Esophagus squamous epithelium (tissue), 5 donors: ENCODE measurements around the gene CARMIL1. TPM values are rescaled to one million over a fixed set of nuclear protein-coding genes. Genes with fewer than 3 reads are reported as not detected.

Source experiments
- DNase-seq: peaks from one replicate; lab custom pipeline; 2025; lab: John Stamatoyannopoulos, UW
- H3K27ac ChIP-seq, 4 donors: fragments of 200-600 bp; sonication (generic); one replicate each; pipeline ENCODE4 v1.5.1; 2016 to 2019; ENCODE audit warnings: mild to moderate bottlenecking in 1 of 4
- H3K27me3 ChIP-seq, 4 donors: fragments of 200-600 bp; sonication (generic); 1 replicate in 3 of 4; 2 replicates in 1 of 4; pipeline versions ENCODE4 v1.5.1 to v1.6.0; 2017 to 2021; ENCODE audit warnings: antibody characterized with exemption in 1 of 4
- H3K36me3 ChIP-seq, 3 donors: fragments of 200-600 bp; sonication (generic); one replicate each; pipeline ENCODE4 v1.5.1; 2016 to 2019
- H3K4me1 ChIP-seq, 3 donors: fragments of 200-600 bp; sonication (generic); one replicate each; pipeline ENCODE4 v1.5.1; 2017 to 2019
- H3K4me3 ChIP-seq, 4 donors: fragments of 200-600 bp; sonication (generic); 1 replicate in 3 of 4; 2 replicates in 1 of 4; pipeline ENCODE4 v1.5.1; 2016 to 2019; ENCODE audit warnings: mild to moderate bottlenecking in 2 of 4, moderate library complexity in 1 of 4
- H3K9me3 ChIP-seq, 3 donors: fragments of 200-600 bp; sonication (generic); one replicate each; pipeline ENCODE4 v1.5.1; 2016 to 2019
- CTCF ChIP-seq, 6 experiments: fragments of 450-650 bp in 4 of 6; fragments of 200-600 bp in 2 of 6; sonication (generic) in 2 of 6; IDR thresholded peaks; one replicate each; pipeline ENCODE4 v1.5.1; 2016 to 2019; ENCODE audit warnings: antibody characterized with exemption in 6 of 6, mild to moderate bottlenecking in 4 of 6, moderate library complexity in 4 of 6
- POLR2A ChIP-seq, 4 donors: fragments of 450-650 bp; IDR thresholded peaks; one replicate each; pipeline ENCODE4 v1.6.1; 2017; ENCODE audit warnings: antibody characterized with exemption in 4 of 4, mild to moderate bottlenecking in 4 of 4, moderate library complexity in 3 of 4
- WGBS, 2 donors: methylation state at CpG; one replicate each; pipeline ENCODE4 v1.1.5; 2018; 5-methylcytosine and 5-hydroxymethylcytosine counted together
- intact Hi-C: fragments of 100-400 bp; cut with DNase I; formaldehyde crosslinking; loops from one replicate; pipeline ENCODE4 v1.15.0; 2022
- total RNA-seq, 4 donors: library from RNA; depleted of rRNA; stranded (reverse); fragments of >200 nt; gene quantifications; one replicate each; pipeline ENCODE4 v1.1.0, GENCODE V29; 2016
- donor health status: DM: yes; HTN: yes; CAD: no.

Gene CARMIL1
- total RNA-seq, 4 donors from 2014 or later: 7.2 to 19.7 (median 18.3) TPM

DNA sequence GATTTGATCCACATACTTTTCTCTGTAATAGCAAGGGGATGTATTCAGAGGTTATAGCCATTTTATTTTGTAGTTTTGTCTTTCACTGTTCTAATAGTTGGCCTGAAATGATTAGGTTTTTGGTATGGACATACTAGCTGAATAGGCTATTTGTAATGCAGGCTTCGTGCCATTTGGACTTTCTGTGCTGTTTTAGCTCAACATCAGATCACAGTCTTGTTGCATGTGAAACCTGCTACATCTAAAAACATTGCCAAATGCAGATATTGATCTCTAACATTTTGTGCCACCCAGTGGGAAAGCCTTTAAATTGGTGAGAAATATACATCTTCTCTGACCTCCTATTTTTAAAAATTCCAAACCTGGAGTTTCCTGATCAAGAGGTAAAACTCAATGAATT, 215.3 kb downstream of the CARMIL1 start:
- no peak overlapping the region for H3K27ac ChIP-seq
- no peak overlapping the region for H3K4me3 ChIP-seq
- WGBS, 2 donors: 69 to 93% methylated on average over 1 of the region's 1 CpG
- TF ChIP-seq CTCF (IDR thresholded peaks at IDR 0.05) (no peak), POLR2A (IDR thresholded peaks at IDR 0.05) (no peak)
- no peaks in the 10 kb centered on the region for H3K9me3 ChIP-seq
- H3K36me3 ChIP-seq: peaks cover 0 to 4% (median 0%) of the 10 kb centered on the region in 3 donors
- peaks cover 0 to 8% (median 0%) of the 10 kb centered on the region in 3 donors for H3K4me1 ChIP-seq
- DNase-seq: no peak
- H3K27me3 ChIP-seq: no peaks in the 10 kb centered on the region
- intact Hi-C loops: loop anchor here (5.0 kb wide), 1 partner anchor 217 kb away; the partner anchor contains the start of gene CARMIL1

GRCh38 chr6:25497383-25498040, 218.3 kb downstream of the CARMIL1 start:
- peaks cover 0 to 8% (median 0%) of the 10 kb centered on the region in 3 donors for H3K36me3 ChIP-seq
- DNase-seq: no peak
- no peaks in the 10 kb centered on the region for H3K9me3 ChIP-seq
- 85 to 86% methylated on average over 8 of the region's 8 CpGs for WGBS, 2 donors
- no peaks in the 10 kb centered on the region for H3K27me3 ChIP-seq
- no peak overlapping the region for H3K27ac ChIP-seq
- TF ChIP-seq POLR2A (IDR thresholded peaks at IDR 0.05) (no peak), CTCF (IDR thresholded peaks at IDR 0.05) (no peak)
- no peaks in the 10 kb centered on the region for H3K4me1 ChIP-seq
- no peak overlapping the region for H3K4me3 ChIP-seq
- intact Hi-C loops: no loop called here

DNA sequence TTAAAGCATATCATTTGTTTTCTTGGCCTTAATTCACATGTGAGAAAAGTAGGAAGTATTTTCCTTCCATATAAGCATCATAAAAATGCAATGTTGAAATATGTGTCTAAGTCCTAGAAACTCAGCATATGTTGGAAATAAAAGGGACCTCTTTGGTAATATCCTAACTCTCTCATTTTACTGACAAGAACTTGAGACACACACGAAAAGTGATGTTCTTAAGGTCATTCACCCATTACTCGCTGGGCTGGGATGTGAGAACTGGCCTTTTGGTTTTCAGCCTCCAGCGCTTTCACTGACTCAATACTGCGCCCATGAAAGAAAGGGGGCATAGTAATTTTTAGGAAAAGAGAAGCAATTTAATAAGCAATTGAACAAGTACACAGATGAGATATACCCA, 219.3 kb downstream of the CARMIL1 start:
- WGBS, 2 donors: 84 to 89% methylated on average over 4 of the region's 4 CpGs
- intact Hi-C loops: no loop called here
- TF ChIP-seq POLR2A (IDR thresholded peaks at IDR 0.05) (no peak), CTCF (IDR thresholded peaks at IDR 0.05) (no peak)

DNA sequence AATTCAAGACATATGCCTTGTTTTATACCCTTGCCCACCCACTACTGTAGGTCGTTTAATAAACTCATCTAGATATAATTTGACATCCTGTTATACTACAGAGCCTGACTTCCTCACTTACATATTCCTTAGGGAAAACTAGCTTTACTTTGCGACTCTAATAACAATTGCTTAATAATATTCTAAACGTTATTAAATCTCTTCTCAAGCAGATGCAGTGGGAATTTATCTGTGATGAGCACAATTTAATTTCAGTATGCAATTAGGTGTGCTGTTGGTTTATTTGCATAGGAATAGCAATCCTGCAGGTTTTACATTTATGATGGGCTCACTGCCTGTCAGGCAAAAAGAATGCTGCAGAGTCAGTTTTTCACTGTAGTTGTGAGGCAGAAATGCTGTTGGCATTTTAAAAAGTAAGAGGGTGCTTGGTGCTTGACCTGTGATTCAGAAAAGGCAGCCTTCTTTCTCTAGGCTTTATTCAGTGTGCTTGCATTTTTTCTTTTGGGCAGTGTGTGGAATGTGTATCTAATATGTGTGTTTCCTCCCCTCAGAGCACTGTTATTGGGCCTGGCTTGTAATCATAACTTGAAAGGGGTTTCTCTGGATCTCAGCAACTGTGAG, 220.6 kb downstream of the CARMIL1 start:
- H3K36me3 ChIP-seq: peaks cover 0 to 4% (median 0%) of the 10 kb centered on the region in 3 donors
- TF ChIP-seq CTCF (IDR thresholded peaks at IDR 0.05) (no peak), POLR2A (IDR thresholded peaks at IDR 0.05) (no peak)
- H3K27ac ChIP-seq: no peak overlapping the region
- peaks cover 0 to 4% (median 0%) of the 10 kb centered on the region in 3 donors for H3K4me1 ChIP-seq
- no peaks in the 10 kb centered on the region for H3K9me3 ChIP-seq
- no peaks in the 10 kb centered on the region for H3K27me3 ChIP-seq
- WGBS, 2 donors: 29 to 46% methylated on average over 3 of the region's 3 CpGs
- intact Hi-C loops: no loop called here
- no peak overlapping the region for H3K4me3 ChIP-seq
- no peak for DNase-seq

More for the DNA sequence above, 219.3 kb downstream of the CARMIL1 start:
- peaks cover 0 to 5% (median 0%) of the 10 kb centered on the region in 3 donors for H3K36me3 ChIP-seq
- H3K9me3 ChIP-seq: no peaks in the 10 kb centered on the region
- no peaks in the 10 kb centered on the region for H3K4me1 ChIP-seq
- H3K4me3 ChIP-seq: no peak overlapping the region
- H3K27ac ChIP-seq: no peak overlapping the region
- H3K27me3 ChIP-seq: no peaks in the 10 kb centered on the region
- no peak for DNase-seq

DNA sequence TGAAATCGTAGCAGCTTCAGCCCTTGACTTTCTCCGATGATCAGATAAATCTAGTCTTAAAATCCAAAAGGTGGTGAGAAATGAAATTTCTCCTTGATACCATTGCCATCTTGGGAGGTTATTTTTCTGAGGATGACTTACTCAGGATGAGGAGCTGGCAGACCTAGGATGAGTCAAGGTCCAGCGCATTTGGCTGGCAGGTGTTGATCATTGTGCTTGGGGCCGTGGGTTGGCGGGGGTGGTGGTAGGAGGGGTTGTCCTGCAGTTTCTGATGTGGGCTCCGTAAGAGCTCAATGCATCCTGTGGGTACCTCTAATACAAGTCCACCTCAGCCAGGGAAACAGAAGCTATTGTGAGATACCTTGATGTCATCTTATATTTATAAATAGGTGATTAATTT, 224.5 kb downstream of the CARMIL1 start:
- TF ChIP-seq CTCF (IDR thresholded peaks at IDR 0.05): no peak
- TF ChIP-seq POLR2A (IDR thresholded peaks at IDR 0.05): no peak
- Histone ChIP-seq H3K27me3 (no peaks in the 10 kb centered on the region), H3K4me1 (peaks cover 0 to 9% (median 0%) of the 10 kb centered on the region in 3 donors), H3K4me3 (no peak overlapping the region), H3K36me3 (peaks cover 0 to 4% (median 0%) of the 10 kb centered on the region in 3 donors), H3K27ac (no peak overlapping the region), H3K9me3 (no peaks in the 10 kb centered on the region)
- DNase-seq: no peak
- intact Hi-C loops: no loop called here
- 65 to 78% methylated on average over 6 of the region's 6 CpGs for WGBS, 2 donors
